Measurements from ENCODE around the gene AP5B1.
"Not testable (repeated sequence)": the region's sequence is repeated elsewhere in the genome, so short reads cannot be mapped to it uniquely, and the experiment has no call there.

AP5B1 gene

GRCh38 chr11:65786008-65786785 lies 5.4 kb upstream of the AP5B1 start:
- no peak for DNase-seq (ENCODE audit: low spot score)

- DNase-seq (ENCODE audit: low spot score), result no peak
Measured at GRCh38 chr11:65785319-65786007, 4.7 kb upstream of the AP5B1 start.

GRCh38 chr11:65782816-65783228 lies 2.0 kb upstream of the AP5B1 start:
- DNase-seq (ENCODE audit: low spot score), result no peak

- DNase-seq (ENCODE audit: low spot score), result no peak
Measured at GRCh38 chr11:65781962-65782815, 1.4 kb upstream of the AP5B1 start.

GRCh38 chr11:65781152-65781961 lies 581 bp upstream of the AP5B1 start:
- peak; percentile 40 for DNase-seq (ENCODE audit: low spot score)

- peak; percentile 61 for DNase-seq (ENCODE audit: low spot score)
Measured at GRCh38 chr11:65779919-65780769, 632 bp downstream of the AP5B1 start.

- DNase-seq (ENCODE audit: low spot score), result no peak
Measured at GRCh38 chr11:65779669-65779918, 1.2 kb downstream of the AP5B1 start.

GRCh38 chr11:65778901-65779668 lies 1.7 kb downstream of the AP5B1 start:
- DNase-seq (ENCODE audit: low spot score), result no peak

GRCh38 chr11:65778431-65778900 lies 2.3 kb downstream of the AP5B1 start:
- no peak for DNase-seq (ENCODE audit: low spot score)

- DNase-seq (ENCODE audit: low spot score), result no peak
Measured at GRCh38 chr11:65777821-65778361, 2.9 kb downstream of the AP5B1 start.

GRCh38 chr11:65777241-65777640 lies 3.5 kb downstream of the AP5B1 start:
- DNase-seq (ENCODE audit: low spot score), result no peak

GRCh38 chr11:65776710-65777141 lies 4.0 kb downstream of the AP5B1 start:
- no peak for DNase-seq (ENCODE audit: low spot score)

- DNase-seq (ENCODE audit: low spot score), result no peak
Measured at GRCh38 chr11:65776196-65776595, 4.6 kb downstream of the AP5B1 start.

GRCh38 chr11:65774525-65775306 lies 6.1 kb downstream of the AP5B1 start:
- no peak for DNase-seq (ENCODE audit: low spot score)

GRCh38 chr11:65773784-65774411 lies 6.9 kb downstream of the AP5B1 start:
- DNase-seq (ENCODE audit: low spot score), result no peak

- DNase-seq (ENCODE audit: low spot score), result no peak
Measured at GRCh38 chr11:65771589-65772112, 9.1 kb downstream of the AP5B1 start.

GRCh38 chr11:65770951-65771567 lies 9.7 kb downstream of the AP5B1 start:
- DNase-seq (ENCODE audit: low spot score), result no peak

GRCh38 chr11:65767806-65768205 lies 13.0 kb downstream of the AP5B1 start:
- not testable (repeated sequence) for DNase-seq (ENCODE audit: low spot score)

Measured in globus pallidus (tissue), 1 donor.